Thyroid gland (tissue), 4 donors: ENCODE results near the gene POLD2. TPM values are rescaled to one million over a fixed set of nuclear protein-coding genes. Genes with fewer than 3 reads are reported as not detected.

Source experiments
- DNase-seq, 2 donors: peaks; one replicate each; pipeline ENCODE4 v3.0.0-alpha.2; 2019
- H3K27ac ChIP-seq, 3 donors: fragments of 200-600 bp; sonication (generic); 1 replicate in 2 of 3; 2 replicates in 1 of 3; pipeline ENCODE4 v1.5.1; 2016 to 2019; ENCODE audit warnings: mild to moderate bottlenecking in 1 of 3, moderate library complexity in 1 of 3
- H3K27me3 ChIP-seq: fragments of 200-600 bp; sonication (generic); one replicate; pipeline ENCODE4 v1.5.1; 2019
- H3K36me3 ChIP-seq, 2 donors: fragments of 200-600 bp; sonication (generic); one replicate each; pipeline ENCODE4 v1.5.1; 2016 to 2019
- H3K4me1 ChIP-seq, 2 donors: fragments of 200-600 bp; sonication (generic); one replicate each; pipeline ENCODE4 v1.5.1; 2017 to 2019
- H3K4me3 ChIP-seq, 3 donors: fragments of 200-600 bp; sonication (generic); replicated peaks in 1 of 3; 1 replicate in 2 of 3; 2 replicates in 1 of 3; pipeline ENCODE4 v1.5.1; 2016; ENCODE audit warnings: mild to moderate bottlenecking in 1 of 3
- H3K9me3 ChIP-seq: fragments of 200-600 bp; sonication (generic); one replicate; pipeline ENCODE4 v1.5.1; 2017
- POLR2A ChIP-seq, 2 donors: fragments of 450-650 bp; IDR thresholded peaks; one replicate each; pipeline ENCODE4 v1.6.1; 2017; ENCODE audit warnings: antibody characterized with exemption in 2 of 2, mild to moderate bottlenecking in 2 of 2, moderate library complexity in 1 of 2
- WGBS, 2 donors: methylation state at CpG; one replicate each; pipeline ENCODE4 v1.1.5; 2017; 5-methylcytosine and 5-hydroxymethylcytosine counted together
- intact Hi-C: fragments of 100-400 bp; cut with DNase I; formaldehyde crosslinking; loops from one replicate; pipeline ENCODE4 v1.15.1; 2023
- total RNA-seq, 4 donors: library from RNA; depleted of rRNA; stranded (reverse); fragments of >200 nt; gene quantifications; one replicate each; pipeline ENCODE4 v1.2.3, GENCODE V29; 2016
- TF ChIP-seq, protein P1 (sequence below), 6 experiments: fragments of 200-600 bp in 3 of 6; fragments of 450-650 bp in 3 of 6; sonication (generic) in 3 of 6; IDR thresholded peaks; one replicate each; pipeline ENCODE4 v1.5.1; 2016 to 2019; ENCODE audit warnings: antibody characterized with exemption in 6 of 6, mild to moderate bottlenecking in 2 of 6, inconsistent platforms in 1 of 6, moderate library complexity in 1 of 6

The POLD2 gene
- total RNA-seq, 4 donors from 2014 or later: 48.8 to 65.8 (median 55.1) TPM

DNA sequence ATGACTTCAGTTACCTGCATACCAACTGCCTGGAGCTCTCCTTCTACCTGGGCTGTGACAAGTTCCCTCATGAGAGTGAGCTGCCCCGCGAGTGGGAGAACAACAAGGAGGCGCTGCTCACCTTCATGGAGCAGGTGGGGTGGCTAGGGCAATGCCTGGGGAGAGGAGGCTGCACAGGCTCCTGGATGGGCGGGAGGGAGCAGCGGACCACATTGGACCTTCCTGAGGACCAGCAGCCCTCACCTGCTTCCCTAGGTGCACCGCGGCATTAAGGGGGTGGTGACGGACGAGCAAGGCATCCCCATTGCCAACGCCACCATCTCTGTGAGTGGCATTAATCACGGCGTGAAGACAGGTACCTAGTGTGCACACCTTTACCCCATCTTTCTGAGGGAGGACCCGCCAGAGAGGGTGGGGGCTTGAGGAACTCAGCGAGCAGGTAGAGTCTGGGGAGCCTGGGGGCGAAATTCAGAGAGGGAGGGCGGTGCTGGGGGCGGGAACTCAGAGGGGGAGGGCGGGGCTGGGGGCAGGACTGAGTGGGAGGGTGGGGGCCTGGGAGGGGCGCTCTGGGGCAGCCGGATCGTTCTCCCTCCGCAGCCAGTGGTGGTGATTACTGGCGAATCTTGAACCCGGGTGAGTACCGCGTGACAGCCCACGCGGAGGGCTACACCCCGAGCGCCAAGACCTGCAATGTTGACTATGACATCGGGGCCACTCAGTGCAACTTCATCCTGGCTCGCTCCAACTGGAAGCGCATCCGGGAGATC lies 10.2 kb downstream of the POLD2 start:
- no peaks in the 10 kb centered on the region for H3K4me1 ChIP-seq
- H3K27ac ChIP-seq: no peak overlapping the region
- H3K4me3 ChIP-seq: no peak overlapping the region
- H3K27me3 ChIP-seq: no peaks in the 10 kb centered on the region
- WGBS, 2 donors: 88 to 89% methylated on average over 15 to 33 of the region's 34 CpGs
- intact Hi-C loops: no loop called here
- DNase-seq: no peak
- H3K36me3 ChIP-seq: peaks cover 0 to 12% of the 10 kb centered on the region in 2 donors
- no peaks in the 10 kb centered on the region for H3K9me3 ChIP-seq
- no peak for TF ChIP-seq POLR2A (IDR thresholded peaks at IDR 0.05)
- TF ChIP-seq, protein P1, sequence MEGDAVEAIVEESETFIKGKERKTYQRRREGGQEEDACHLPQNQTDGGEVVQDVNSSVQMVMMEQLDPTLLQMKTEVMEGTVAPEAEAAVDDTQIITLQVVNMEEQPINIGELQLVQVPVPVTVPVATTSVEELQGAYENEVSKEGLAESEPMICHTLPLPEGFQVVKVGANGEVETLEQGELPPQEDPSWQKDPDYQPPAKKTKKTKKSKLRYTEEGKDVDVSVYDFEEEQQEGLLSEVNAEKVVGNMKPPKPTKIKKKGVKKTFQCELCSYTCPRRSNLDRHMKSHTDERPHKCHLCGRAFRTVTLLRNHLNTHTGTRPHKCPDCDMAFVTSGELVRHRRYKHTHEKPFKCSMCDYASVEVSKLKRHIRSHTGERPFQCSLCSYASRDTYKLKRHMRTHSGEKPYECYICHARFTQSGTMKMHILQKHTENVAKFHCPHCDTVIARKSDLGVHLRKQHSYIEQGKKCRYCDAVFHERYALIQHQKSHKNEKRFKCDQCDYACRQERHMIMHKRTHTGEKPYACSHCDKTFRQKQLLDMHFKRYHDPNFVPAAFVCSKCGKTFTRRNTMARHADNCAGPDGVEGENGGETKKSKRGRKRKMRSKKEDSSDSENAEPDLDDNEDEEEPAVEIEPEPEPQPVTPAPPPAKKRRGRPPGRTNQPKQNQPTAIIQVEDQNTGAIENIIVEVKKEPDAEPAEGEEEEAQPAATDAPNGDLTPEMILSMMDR (IDR thresholded peaks at IDR 0.05): no peak

GRCh38 chr7:44112231-44112996 lies 10.9 kb downstream of the POLD2 start:
- no peaks in the 10 kb centered on the region for H3K4me1 ChIP-seq
- no peaks in the 10 kb centered on the region for H3K9me3 ChIP-seq
- 76 to 81% methylated on average over 23 to 27 of the region's 41 CpGs for WGBS, 2 donors
- no peaks in the 10 kb centered on the region for H3K27me3 ChIP-seq
- no peak for TF ChIP-seq POLR2A (IDR thresholded peaks at IDR 0.05)
- TF ChIP-seq, protein P1 (IDR thresholded peaks at IDR 0.05): no peak
- H3K4me3 ChIP-seq: no peak overlapping the region
- intact Hi-C loops: no loop called here
- peaks cover 0 to 8% of the 10 kb centered on the region in 2 donors for H3K36me3 ChIP-seq
- DNase-seq: no peak
- H3K27ac ChIP-seq: no peak overlapping the region

DNA sequence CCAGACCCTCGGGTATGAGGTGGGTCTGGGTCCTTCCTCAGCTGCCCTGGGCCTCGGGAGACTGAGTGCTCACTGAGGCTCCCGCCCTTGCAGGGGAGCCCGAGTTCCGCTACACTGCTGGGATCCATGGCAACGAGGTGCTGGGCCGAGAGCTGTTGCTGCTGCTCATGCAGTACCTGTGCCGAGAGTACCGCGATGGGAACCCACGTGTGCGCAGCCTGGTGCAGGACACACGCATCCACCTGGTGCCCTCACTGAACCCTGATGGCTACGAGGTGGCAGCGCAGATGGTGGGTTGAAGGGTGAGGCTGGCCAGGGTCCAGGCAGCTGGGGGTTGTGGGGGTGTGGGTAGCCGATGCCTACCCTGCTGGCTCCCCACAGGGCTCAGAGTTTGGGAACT lies 11.6 kb downstream of the POLD2 start:
- Histone ChIP-seq H3K36me3 (peaks cover 0 to 7% of the 10 kb centered on the region in 2 donors), H3K9me3 (no peaks in the 10 kb centered on the region), H3K27ac (no peak overlapping the region), H3K4me3 (no peak overlapping the region), H3K4me1 (no peaks in the 10 kb centered on the region), H3K27me3 (no peaks in the 10 kb centered on the region)
- no peak for DNase-seq
- TF ChIP-seq, protein P1 (IDR thresholded peaks at IDR 0.05): no peak
- no peak for TF ChIP-seq POLR2A (IDR thresholded peaks at IDR 0.05)
- intact Hi-C loops: no loop called here
- 77 to 91% methylated on average over 5 to 11 of the region's 16 CpGs for WGBS, 2 donors

- WGBS, 2 donors: 55 to 84% methylated on average over 4 to 16 of the region's 27 CpGs
- H3K4me3 ChIP-seq: no peak overlapping the region
- no peak for DNase-seq
Observed at GRCh38 chr7:44110719-44111635, 12.4 kb downstream of the POLD2 start.

More at GRCh38 chr7:44110719-44111635, 12.4 kb downstream of the POLD2 start:
- TF ChIP-seq, protein P1 (IDR thresholded peaks at IDR 0.05): no peak
- no peak for TF ChIP-seq POLR2A (IDR thresholded peaks at IDR 0.05)
- Histone ChIP-seq H3K27ac (no peak overlapping the region), H3K4me1 (no peaks in the 10 kb centered on the region), H3K9me3 (no peaks in the 10 kb centered on the region), H3K27me3 (no peaks in the 10 kb centered on the region), H3K36me3 (peaks cover 0 to 7% of the 10 kb centered on the region in 2 donors)
- intact Hi-C loops: no loop called here
